Prostate gland (tissue), 2 donors: ENCODE measurements around the gene CASKIN1.

ENCODE experiments used
- POLR2AphosphoS5 ChIP-seq: sonication (generic); formaldehyde crosslinking; IDR thresholded peaks from one replicate; pipeline ENCODE4 v1.6.1; 2017; ENCODE audit warnings: antibody characterized with exemption
- TF ChIP-seq, protein P1 (sequence below), 4 experiments: fragments of 200-600 bp in 2 of 4; fragments of 450-650 bp in 2 of 4; sonication (generic) in 2 of 4; IDR thresholded peaks; 1 replicate in 3 of 4; 2 replicates in 1 of 4; pipeline ENCODE4 v1.5.1; 2016 to 2019; ENCODE audit warnings: antibody characterized with exemption in 4 of 4, mild to moderate bottlenecking in 2 of 4, moderate library complexity in 2 of 4

DNA sequence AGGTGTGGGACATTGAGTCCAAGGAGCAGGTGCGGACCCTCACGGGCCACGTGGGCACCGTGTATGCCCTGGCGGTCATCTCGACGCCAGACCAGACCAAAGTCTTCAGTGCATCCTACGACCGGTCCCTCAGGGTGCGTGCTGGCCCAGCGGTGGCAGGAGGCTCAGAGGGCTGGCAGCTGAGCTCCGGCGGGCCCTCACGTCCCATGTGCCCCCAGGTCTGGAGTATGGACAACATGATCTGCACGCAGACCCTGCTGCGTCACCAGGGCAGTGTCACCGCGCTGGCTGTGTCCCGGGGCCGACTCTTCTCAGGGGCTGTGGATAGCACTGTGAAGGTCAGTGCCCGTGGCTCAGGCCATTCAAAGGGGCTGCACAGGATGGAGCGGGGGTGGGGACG, 20.4 kb downstream of the CASKIN1 start:
- TF ChIP-seq, protein P1, sequence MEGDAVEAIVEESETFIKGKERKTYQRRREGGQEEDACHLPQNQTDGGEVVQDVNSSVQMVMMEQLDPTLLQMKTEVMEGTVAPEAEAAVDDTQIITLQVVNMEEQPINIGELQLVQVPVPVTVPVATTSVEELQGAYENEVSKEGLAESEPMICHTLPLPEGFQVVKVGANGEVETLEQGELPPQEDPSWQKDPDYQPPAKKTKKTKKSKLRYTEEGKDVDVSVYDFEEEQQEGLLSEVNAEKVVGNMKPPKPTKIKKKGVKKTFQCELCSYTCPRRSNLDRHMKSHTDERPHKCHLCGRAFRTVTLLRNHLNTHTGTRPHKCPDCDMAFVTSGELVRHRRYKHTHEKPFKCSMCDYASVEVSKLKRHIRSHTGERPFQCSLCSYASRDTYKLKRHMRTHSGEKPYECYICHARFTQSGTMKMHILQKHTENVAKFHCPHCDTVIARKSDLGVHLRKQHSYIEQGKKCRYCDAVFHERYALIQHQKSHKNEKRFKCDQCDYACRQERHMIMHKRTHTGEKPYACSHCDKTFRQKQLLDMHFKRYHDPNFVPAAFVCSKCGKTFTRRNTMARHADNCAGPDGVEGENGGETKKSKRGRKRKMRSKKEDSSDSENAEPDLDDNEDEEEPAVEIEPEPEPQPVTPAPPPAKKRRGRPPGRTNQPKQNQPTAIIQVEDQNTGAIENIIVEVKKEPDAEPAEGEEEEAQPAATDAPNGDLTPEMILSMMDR (IDR thresholded peaks at IDR 0.05): no peak
- TF ChIP-seq POLR2AphosphoS5: no peak
